AG09319 (cell line): ENCODE results near the gene IPO9.

Experiments
- DNase-seq: peaks from one replicate; pipeline ENCODE4 v3.0.0-alpha.2; 2010; ENCODE audit warnings: low read depth; ENCODE audit errors: extremely low read depth
- TF ChIP-seq, protein P1 (sequence below): IDR thresholded peaks from 2 replicates; pipeline ENCODE4 v1.5.1; 2011; ENCODE audit warnings: low read depth, mild to moderate bottlenecking, inconsistent platforms, low read length, moderate library complexity

The IPO9 gene

DNA sequence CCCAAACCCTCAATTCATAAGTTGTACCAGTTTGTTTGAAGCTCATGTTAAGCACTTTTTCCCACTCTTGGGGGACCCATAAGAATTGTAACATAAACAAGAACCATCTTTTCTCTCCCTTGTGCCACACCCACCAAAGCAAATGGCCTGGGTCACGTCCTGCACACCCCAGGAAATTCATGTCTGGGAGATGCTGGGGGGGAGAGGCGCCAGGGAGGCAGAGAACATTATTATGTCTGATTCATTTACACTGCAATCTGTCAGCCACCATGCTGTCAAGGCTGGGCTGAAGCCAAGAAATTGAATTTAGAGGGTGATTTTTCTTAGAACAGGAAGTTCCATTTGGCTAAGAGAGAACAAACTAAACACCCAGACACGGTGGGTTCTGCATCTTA lies 37.2 kb upstream of the IPO9 start:
- TF ChIP-seq, protein P1, sequence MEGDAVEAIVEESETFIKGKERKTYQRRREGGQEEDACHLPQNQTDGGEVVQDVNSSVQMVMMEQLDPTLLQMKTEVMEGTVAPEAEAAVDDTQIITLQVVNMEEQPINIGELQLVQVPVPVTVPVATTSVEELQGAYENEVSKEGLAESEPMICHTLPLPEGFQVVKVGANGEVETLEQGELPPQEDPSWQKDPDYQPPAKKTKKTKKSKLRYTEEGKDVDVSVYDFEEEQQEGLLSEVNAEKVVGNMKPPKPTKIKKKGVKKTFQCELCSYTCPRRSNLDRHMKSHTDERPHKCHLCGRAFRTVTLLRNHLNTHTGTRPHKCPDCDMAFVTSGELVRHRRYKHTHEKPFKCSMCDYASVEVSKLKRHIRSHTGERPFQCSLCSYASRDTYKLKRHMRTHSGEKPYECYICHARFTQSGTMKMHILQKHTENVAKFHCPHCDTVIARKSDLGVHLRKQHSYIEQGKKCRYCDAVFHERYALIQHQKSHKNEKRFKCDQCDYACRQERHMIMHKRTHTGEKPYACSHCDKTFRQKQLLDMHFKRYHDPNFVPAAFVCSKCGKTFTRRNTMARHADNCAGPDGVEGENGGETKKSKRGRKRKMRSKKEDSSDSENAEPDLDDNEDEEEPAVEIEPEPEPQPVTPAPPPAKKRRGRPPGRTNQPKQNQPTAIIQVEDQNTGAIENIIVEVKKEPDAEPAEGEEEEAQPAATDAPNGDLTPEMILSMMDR: no peak
- no peak for DNase-seq

DNA sequence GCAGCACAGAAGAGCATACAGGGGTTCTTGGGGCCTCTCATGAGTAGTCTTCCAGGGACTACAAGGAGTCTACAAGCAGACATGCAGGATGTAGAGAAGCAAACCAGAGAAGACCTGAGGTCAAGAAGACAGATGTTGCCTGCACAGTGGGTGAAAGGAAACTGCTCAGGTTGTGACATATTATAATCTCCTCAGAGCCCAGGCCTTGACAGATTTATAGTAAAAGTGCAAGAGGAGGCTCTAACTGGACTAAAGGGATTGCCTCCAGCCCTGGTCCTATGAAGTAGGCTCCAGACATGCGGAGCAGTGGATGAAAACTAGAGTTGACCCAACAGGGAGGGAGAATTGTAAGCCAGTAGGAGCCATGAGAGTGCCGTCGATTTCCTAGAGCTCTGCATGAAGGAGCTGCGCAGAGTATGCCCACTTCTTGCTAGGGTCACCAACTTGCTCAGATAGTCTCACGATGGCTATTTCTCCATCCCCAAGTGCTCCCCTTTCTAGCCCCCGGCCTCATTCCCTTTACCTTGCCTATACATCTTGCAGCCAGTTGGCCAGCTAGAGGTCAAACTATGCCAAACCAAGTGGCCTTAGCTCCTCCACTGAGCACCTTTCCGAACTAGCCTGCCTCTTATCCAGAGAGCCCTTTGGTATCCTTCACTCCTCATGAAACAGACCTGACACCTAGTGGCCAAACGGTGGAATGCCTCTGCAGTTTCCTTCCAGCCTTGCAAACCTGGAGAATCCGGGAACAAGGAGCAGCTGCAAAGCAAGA lies 36.2 kb upstream of the IPO9 start:
- peak; percentile 59 for DNase-seq
- TF ChIP-seq, protein P1: peak; percentile 98

DNA sequence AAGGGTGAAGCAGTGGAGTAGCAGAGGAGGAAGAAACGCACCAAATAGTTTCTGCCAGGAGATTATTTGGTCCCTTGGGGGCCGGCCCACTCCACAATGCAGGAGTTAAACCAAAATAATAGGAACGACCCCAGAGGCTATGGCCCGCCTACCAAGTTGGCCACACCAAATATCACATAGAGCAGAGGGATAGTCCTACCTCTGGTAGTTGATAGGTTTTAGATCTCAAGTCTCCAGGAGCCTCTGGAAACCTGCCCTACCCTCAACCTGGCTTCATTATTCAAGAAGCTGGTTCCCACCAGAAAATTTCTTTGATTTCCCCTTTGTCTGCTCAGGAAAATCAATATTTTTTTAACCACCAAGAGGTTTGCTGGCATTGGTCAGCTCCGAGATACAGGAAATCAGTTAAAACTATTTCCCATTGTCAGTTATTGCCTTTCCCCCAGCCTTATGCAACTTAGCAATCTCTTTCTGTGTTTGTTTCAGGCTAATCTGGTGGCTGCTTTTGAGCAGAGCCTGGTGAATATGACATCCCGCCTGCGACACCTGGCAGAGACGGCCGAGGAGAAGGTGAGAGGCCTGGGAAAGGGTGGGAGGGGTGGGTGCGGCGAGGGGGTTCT lies 35.5 kb upstream of the IPO9 start:
- TF ChIP-seq, protein P1: no peak
- DNase-seq: no peak

DNA sequence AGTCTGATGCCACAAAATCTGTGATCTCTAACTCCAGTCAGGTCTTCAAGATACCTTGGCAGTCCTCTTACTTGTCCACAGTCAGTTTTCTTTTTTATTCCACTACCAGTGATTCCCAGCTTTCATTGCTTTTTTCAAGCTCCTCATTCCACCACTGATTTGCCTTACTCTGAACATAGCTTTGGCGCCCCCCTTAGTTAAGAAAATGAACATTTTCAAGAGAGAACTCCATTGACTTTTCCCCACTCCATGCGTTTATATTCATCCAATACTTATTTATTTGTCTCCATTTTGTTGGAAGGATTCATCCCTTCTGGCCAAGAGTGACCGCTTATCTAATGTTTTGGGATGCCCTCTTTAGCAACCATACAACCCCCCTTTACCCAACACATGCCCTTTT lies 33.9 kb upstream of the IPO9 start:
- TF ChIP-seq, protein P1: peak; percentile 42
- DNase-seq: no peak

DNA sequence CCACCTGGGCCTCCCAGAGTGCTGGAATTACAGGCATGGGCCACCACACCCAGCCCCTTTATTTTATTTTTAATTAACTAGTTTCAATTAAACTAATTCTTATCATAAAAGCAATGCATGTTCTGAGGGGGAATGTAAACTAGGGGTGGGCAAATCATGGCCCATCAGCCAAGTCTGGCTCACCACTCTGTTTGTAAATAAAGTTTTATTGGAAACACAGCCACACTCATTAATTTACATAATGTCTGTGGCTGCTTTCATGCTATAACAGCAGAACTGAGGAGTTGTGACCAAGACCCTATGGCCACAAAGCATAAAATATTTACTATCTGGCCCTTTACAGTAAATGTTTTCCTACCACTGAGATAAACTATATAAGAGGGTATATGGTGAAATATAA lies 28.7 kb upstream of the IPO9 start:
- DNase-seq: no peak

DNA sequence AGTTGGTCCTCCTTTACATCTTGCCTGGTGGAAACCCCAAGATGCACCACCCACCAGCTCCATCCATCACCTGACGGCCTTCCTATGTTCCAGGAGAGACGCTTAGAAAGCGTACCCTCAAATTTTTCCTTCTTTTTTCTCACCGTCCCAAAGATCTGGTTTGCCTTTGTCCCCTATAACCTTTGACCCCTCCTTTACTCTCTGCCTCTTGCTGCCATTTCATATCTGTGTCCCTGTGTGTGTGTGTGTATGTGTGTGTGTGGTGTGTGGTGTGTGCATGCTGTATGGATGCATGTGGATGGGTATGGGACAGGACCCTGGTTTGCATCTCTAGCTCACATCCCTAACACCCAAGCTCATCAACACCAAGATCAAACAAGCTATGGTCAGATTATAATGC lies 22.2 kb upstream of the IPO9 start:
- TF ChIP-seq, protein P1: no peak
- no peak for DNase-seq

More for the DNA sequence above, 28.7 kb upstream of the IPO9 start:
- TF ChIP-seq, protein P1: no peak

DNA sequence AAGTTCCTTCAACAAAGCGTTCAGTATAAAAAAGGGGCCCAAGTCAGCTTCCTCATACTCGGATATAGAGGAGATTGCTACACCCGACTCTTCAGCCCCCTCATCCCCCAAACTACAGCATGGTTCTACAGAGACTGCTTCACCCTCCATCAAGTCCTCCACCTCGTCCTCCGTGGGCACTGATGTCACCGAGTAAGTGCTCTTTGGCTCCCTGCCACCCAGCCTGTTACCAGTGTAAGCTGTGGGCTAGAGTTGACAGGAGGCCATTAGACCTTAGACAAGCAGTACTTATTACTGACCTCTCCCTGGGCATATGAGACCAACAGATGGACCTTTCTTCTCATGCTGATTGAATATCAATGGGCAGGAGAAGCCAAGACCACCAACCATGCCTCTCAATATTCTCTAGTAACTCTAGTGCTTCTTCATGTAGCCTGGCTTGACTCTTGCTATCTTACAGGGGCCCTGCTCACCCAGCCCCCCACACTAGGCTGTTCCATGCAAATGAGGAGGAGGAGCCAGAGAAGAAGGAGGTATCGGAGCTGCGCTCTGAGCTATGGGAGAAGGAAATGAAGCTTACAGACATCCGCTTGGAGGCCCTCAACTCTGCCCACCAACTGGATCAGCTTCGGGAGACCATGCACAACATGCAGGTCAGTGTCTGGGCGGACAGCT lies 20.9 kb upstream of the IPO9 start:
- TF ChIP-seq, protein P1: no peak

More for the DNA sequence above, 20.9 kb upstream of the IPO9 start:
- no peak for DNase-seq
